MM.1S (cell line): Measurements from ENCODE around the gene DTL.

Experiments used
- DNase-seq: peaks from one replicate; pipeline ENCODE4 v3.0.0-alpha.2; 2015
- H2AFZ ChIP-seq: fragments of 300-600 bp; sonication (generic); 2 replicates; pipeline ENCODE4 v1.6.0; 2016; ENCODE audit warnings: antibody characterized with exemption, low read length
- H3F3A ChIP-seq: fragments of 300-600 bp; sonication (generic); 2 replicates; pipeline ENCODE4 v1.6.1; 2016; ENCODE audit warnings: mild to moderate bottlenecking, antibody characterized with exemption, low read length, moderate library complexity, mixed read lengths; ENCODE audit not compliant: insufficient read depth
- H3K27ac ChIP-seq: fragments of 300-600 bp; sonication (generic); 2 replicates; pipeline ENCODE4 v1.5.1; 2016; ENCODE audit warnings: mild to moderate bottlenecking, low read length
- H3K27me3 ChIP-seq: fragments of 300-600 bp; sonication (generic); replicated peaks from 2 replicates; pipeline ENCODE4 v1.6.0; 2016; ENCODE audit warnings: low read length; ENCODE audit not compliant: insufficient read depth
- H3K36me3 ChIP-seq: fragments of 300-600 bp; sonication (generic); replicated peaks from 2 replicates; pipeline ENCODE4 v1.6.1; 2016; ENCODE audit warnings: mild to moderate bottlenecking, low read length, mixed read lengths; ENCODE audit not compliant: insufficient read depth
- H3K4me1 ChIP-seq: fragments of 300-600 bp; sonication (generic); 2 replicates; pipeline ENCODE4 v1.6.1; 2016; ENCODE audit warnings: low read length, mixed read lengths
- H3K4me2 ChIP-seq: fragments of 300-600 bp; sonication (generic); 2 replicates; pipeline ENCODE4 v1.6.0; 2016; ENCODE audit warnings: low read depth, low read length
- H3K4me3 ChIP-seq: fragments of 300-600 bp; sonication (generic); 2 replicates; pipeline ENCODE4 v1.5.1; 2016; ENCODE audit warnings: low read length, mixed read lengths
- H3K79me2 ChIP-seq: fragments of 300-600 bp; sonication (generic); 2 replicates; pipeline ENCODE4 v1.6.1; 2016; ENCODE audit warnings: mixed run types, low read length, mixed read lengths
- H3K9ac ChIP-seq: fragments of 300-600 bp; sonication (generic); 2 replicates; pipeline ENCODE4 v1.6.1; 2016; ENCODE audit warnings: low read length, mixed read lengths
- H3K9me2 ChIP-seq: fragments of 300-600 bp; sonication (generic); replicated peaks from 2 replicates; pipeline ENCODE4 v1.6.1; 2016; ENCODE audit warnings: mild to moderate bottlenecking, low read length, mixed read lengths; ENCODE audit not compliant: insufficient read depth
- H3K9me3 ChIP-seq: fragments of 300-600 bp; sonication (generic); replicated peaks from 2 replicates; pipeline ENCODE4 v1.6.1; 2016; ENCODE audit warnings: mild to moderate bottlenecking, low read length, mixed read lengths; ENCODE audit not compliant: insufficient read depth
- H4K20me1 ChIP-seq: fragments of 300-600 bp; sonication (generic); 2 replicates; pipeline ENCODE4 v1.6.1; 2016; ENCODE audit warnings: mild to moderate bottlenecking, low read length, moderate library complexity, mixed read lengths; ENCODE audit not compliant: insufficient read depth
- CTCF ChIP-seq: fragments of 300-600 bp; sonication (generic); IDR thresholded peaks from 2 replicates; pipeline ENCODE4 v1.5.1; 2016; ENCODE audit warnings: antibody characterized with exemption, low read length, mixed read lengths
- EZH2 ChIP-seq: fragments of 300-600 bp; sonication (generic); optimal IDR thresholded peaks from 2 replicates; pipeline ENCODE3; 2017; ENCODE audit warnings: low read depth, mild to moderate bottlenecking, antibody characterized with exemption, low read length, mixed read lengths
- EZH2phosphoT487 ChIP-seq: fragments of 300-600 bp; sonication (generic); IDR thresholded peaks from 2 replicates; pipeline ENCODE4 v1.6.1; 2018; ENCODE audit warnings: antibody characterized with exemption, low read length

Gene DTL

DNA sequence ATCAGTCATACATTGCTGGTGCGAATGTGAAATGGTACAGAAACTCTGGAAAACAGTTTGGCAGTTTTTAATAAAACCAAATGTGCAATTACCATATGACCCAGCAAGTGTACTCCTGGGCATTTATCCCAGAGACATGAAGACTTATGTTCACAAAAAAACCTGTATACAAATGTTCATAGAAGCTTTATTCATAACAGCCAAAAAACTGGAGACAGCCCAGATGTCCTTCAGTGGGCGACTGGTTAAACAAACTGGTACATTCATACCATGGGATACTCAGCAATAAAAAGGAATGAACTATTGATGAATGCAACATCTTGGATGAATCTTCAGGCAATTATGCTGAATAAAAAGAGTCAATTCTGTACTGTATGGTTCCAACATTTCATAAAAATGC lies 97.8 kb downstream of the DTL start:
- H3K79me2 ChIP-seq: no peaks in the 10 kb centered on the region
- H3K4me2 ChIP-seq: no peak overlapping the region
- H3K4me1 ChIP-seq: no peaks in the 10 kb centered on the region
- no peaks in the 10 kb centered on the region for H3K9me2 ChIP-seq
- no peak for DNase-seq
- H2AFZ ChIP-seq: no peak overlapping the region
- no peaks in the 10 kb centered on the region for H4K20me1 ChIP-seq
- H3F3A ChIP-seq: no peaks in the 10 kb centered on the region
- H3K36me3 ChIP-seq: no peaks in the 10 kb centered on the region
- no peaks in the 10 kb centered on the region for H3K27me3 ChIP-seq
- no peak overlapping the region for H3K27ac ChIP-seq
- TF ChIP-seq CTCF: no peak
- TF ChIP-seq EZH2: no peak
- TF ChIP-seq EZH2phosphoT487: no peak
- no peaks in the 10 kb centered on the region for H3K9me3 ChIP-seq
- no peak overlapping the region for H3K9ac ChIP-seq
- H3K4me3 ChIP-seq: no peak overlapping the region

DNA sequence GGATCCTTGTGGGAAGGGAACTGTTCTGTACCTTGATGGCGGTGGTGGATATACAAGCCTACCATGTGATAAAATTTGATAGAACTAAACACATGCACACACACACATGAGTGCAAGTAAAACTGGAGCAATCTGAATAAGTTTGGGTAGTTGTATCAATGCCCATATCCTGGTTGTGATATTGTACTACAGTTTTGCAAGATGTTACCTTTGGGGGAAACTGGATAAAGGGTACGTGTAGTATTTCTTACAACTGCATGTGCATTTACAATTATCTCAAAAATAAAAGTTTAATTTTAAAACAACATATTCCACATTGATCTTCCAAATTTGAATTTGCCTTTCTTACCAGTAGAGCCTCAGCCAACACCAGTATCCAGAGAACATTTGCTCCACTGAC lies 99.6 kb downstream of the DTL start:
- Histone ChIP-seq H3K4me2 (no peak overlapping the region), H3K9me2 (no peaks in the 10 kb centered on the region), H3K9ac (no peak overlapping the region), H3K4me1 (no peaks in the 10 kb centered on the region), H3K27me3 (no peaks in the 10 kb centered on the region), H3K9me3 (no peaks in the 10 kb centered on the region), H2AFZ (no peak overlapping the region), H3K36me3 (no peaks in the 10 kb centered on the region), H4K20me1 (no peaks in the 10 kb centered on the region), H3F3A (no peaks in the 10 kb centered on the region), H3K4me3 (no peak overlapping the region), H3K79me2 (no peaks in the 10 kb centered on the region), H3K27ac (no peak overlapping the region)
- TF ChIP-seq CTCF (no peak), EZH2phosphoT487 (no peak), EZH2 (no peak)
- no peak for DNase-seq

DNA sequence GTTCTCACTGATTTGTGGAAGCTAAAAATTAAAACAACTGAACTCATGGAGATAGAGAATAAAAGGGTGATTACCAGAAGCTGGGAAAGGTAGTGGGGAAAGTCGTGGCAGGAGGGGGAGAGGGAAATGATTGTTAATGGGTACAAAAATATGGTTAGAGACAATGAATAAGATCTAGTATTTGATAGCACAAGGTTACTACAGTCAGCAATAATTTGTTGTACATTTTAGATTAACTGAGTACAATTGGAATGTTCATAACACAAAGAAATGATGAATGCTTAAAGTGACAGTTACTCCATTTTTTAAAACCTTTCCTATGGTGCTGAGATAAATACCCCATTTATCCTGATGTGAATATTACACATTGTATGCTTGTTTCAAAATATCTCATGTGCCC lies 102.3 kb downstream of the DTL start:
- no peak overlapping the region for H2AFZ ChIP-seq
- H3K9me2 ChIP-seq: no peaks in the 10 kb centered on the region
- H4K20me1 ChIP-seq: no peaks in the 10 kb centered on the region
- no peak for TF ChIP-seq EZH2phosphoT487
- no peak for TF ChIP-seq EZH2
- TF ChIP-seq CTCF: no peak
- no peaks in the 10 kb centered on the region for H3K36me3 ChIP-seq
- H3K4me2 ChIP-seq: no peak overlapping the region
- H3K4me3 ChIP-seq: no peak overlapping the region
- H3K4me1 ChIP-seq: no peaks in the 10 kb centered on the region
- H3K9me3 ChIP-seq: no peaks in the 10 kb centered on the region
- H3F3A ChIP-seq: no peaks in the 10 kb centered on the region
- H3K9ac ChIP-seq: no peak overlapping the region
- no peak for DNase-seq
- H3K27me3 ChIP-seq: no peaks in the 10 kb centered on the region
- no peaks in the 10 kb centered on the region for H3K79me2 ChIP-seq
- H3K27ac ChIP-seq: no peak overlapping the region
